ENCODE measurements around the gene MLXIP. TPM values are rescaled to one million over a fixed set of nuclear protein-coding genes. Genes with fewer than 3 reads are reported as not detected.
A peak's percentile ranks its signal among the peaks of the same experiment; 100 is the strongest.

MLXIP gene
- total and polyA plus RNA-seq, 9 of the 15 experiments (the other 6 are each of a cell fraction or from before 2014, with no cell fraction given), result 2.2 to 66.3 (median 18.1) TPM

DNA sequence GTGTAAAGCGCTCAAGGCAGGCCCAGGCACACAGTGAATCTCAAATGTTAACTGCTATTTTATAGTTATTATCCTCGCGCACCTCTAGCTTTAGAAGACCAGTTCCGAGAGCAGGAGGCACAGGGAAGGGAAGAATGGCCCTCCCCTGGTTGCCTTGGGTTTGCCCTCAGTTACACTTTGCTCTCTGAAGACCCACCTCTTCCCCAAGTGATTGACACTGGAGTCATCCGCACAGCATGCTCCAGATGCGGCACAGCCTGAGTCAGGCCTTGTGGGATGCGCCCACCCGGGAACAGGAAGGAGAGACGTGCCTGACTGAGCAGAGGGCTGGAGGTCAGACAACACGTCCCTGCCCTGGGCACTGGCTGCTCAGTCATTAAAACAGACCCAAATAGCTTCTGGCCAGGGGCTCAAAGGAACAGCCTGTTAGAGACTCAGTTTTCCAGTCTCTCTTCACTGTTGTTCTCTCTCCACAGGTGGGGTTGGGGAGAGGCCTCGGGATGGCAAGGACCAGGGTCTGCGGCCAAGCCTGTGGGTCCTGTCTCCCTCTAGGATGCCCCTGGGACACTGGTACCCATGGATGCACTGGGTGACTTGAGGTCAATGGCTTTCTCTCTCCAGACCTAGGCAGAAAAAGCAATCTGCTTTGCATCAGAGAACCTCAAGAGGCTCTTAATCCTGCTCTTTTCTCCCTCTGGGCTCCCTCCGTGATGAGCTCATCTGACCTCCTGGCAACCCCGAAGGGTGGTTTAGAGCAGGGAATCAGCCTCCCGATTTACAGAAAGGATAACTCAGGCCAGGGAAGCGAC, 13.6 kb upstream of the MLXIP start (continued):
- TF ChIP-seq ETV5 (CRISPR knock-in tag; IDR thresholded peaks at IDR 0.05; ENCODE audit: low read depth) (no peak), TRIM24 (IDR thresholded peaks at IDR 0.05) (no peak), ZNF445 (CRISPR knock-in tag; IDR thresholded peaks at IDR 0.05; ENCODE audit: low read depth) (no peak), SREBF2 (CRISPR knock-in tag; IDR thresholded peaks at IDR 0.05) (no peak), LCOR (CRISPR knock-in tag; IDR thresholded peaks at IDR 0.05) (peak; percentile 47; the same call in 1 of the 2 replicates), PTRF (tag; IDR thresholded peaks at IDR 0.05) (no peak), TAF1 (IDR thresholded peaks at IDR 0.05; ENCODE audit: control insufficient read depth, extremely low read depth, insufficient read depth, low read length, severe bottlenecking) (peak; percentile 64), MAZ (CRISPR knock-in tag; conservative IDR thresholded peaks at IDR 0.05 in 1 of 2, IDR thresholded peaks at IDR 0.05 in 1 of 2) (peak in 1 of 2 experiments; percentile 40; a peak in 1 of 4 replicates), NRF1 (conservative IDR thresholded peaks at IDR 0.05 in 1 of 2, IDR thresholded peaks at IDR 0.05 in 1 of 2) (peak in 1 of 2 experiments; percentile 66; a peak in 3 of 4 replicates), MCM5 (IDR thresholded peaks at IDR 0.05; ENCODE audit: low read depth) (no peak), ZNF146 (CRISPR knock-in tag; IDR thresholded peaks at IDR 0.05; ENCODE audit: unreplicated experiment) (no peak), NCOR1 (IDR thresholded peaks at IDR 0.05) (peak; percentile 4; the same call in 1 of the 2 replicates), ZFP36 (IDR thresholded peaks at IDR 0.05; ENCODE audit: low read depth, low read length, partially characterized antibody) (no peak)

Data from K562 (cell line).